GM12872 (cell line): ENCODE results near the gene TNIP2.

ENCODE experiments used
- CTCF ChIP-seq: IDR thresholded peaks from 3 replicates; pipeline ENCODE4 v1.5.1; 2011; ENCODE audit warnings: low read depth, mild to moderate bottlenecking, low read length, moderate library complexity; ENCODE audit not compliant: insufficient read depth

The TNIP2 gene

DNA sequence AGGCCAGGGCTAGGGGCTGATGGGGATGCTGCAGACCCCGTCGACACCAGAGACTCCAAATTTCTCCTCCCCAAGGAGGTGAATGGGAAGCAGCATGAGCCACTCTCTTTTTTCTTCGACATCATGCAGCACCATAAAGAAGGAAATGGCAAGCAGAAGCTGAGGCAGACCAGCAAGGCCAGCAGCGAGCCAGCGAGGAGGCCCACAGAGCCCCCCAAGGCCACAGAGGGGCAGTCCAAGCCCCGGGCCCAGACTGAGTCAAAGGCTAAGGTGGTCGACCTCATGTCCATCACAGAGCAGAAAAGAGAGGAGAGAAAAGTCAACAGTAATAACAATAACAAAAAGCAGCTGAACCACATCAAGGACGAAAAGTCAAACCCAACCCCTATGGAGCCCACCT is 56.1 kb downstream of the TNIP2 start:
- TF ChIP-seq CTCF = no peak

DNA sequence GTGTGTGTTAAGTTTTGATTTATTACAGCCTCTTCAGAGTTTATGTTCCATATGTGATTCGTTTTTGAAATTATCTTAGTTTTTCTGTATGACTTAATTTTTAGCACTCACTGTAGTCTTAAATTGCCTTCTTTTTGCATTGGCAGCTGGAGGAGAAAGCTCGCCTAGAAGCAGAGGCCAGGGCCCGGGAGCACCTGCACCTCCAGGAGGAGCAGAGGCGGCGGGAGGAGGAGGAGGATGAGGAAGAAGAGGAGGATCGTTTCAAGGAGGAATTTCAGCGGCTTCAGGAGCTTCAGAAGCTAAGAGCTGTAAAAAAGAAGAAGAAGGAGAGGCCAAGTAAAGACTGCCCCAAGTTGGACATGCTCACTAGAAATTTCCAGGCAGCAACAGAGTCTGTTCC is 56.6 kb downstream of the TNIP2 start:
- TF ChIP-seq CTCF = no peak

DNA sequence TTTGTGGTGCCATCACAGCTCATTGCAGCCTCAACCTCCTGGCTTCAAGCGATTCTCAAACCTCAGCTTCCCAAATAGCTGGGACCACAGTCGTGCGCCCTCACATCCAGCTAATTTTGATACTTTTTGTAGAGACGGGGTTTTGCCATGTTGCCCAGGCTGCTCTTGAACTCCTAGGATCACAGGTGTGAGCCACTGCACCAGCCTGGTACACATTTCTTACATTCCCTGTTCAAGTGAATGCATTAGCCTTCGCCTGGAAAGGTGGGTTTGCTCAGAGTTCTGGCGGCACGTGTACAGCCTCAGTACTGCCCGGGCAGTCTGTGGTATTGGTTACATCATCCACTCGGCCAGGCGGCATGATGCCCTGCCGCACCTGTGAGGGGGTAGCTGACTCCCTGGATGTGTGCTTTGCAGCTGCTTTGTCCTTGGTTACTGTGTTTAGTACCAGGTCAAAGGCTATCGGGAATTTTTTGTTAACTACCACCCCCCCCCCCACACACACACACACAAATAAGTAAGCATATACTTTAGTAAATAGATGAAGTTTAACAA is 57.1 kb downstream of the TNIP2 start:
- TF ChIP-seq CTCF = no peak

GRCh38 chr4:2698504-2698903 is 57.6 kb downstream of the TNIP2 start:
- TF ChIP-seq CTCF = no peak

DNA sequence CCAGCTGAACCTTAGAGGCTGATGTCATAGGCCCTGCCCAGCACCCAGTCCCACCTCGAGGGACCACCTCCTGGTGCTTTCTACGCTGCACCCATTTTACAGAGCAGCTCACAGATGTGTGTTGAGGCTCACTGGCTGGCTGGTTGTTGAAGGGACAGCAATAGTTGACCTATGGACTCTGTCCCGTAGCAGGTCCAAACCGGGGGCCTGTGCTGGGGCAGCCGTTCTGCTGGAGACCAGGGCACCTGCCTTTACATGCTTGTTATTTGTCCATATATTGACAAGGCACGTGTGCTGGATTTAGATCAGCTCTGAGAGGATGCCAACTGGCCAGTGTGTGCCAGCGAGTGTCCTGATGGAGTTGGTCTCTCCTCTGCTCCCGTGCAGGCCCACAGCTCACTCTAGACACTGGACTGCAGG is 58.1 kb downstream of the TNIP2 start:
- no peak for TF ChIP-seq CTCF

DNA sequence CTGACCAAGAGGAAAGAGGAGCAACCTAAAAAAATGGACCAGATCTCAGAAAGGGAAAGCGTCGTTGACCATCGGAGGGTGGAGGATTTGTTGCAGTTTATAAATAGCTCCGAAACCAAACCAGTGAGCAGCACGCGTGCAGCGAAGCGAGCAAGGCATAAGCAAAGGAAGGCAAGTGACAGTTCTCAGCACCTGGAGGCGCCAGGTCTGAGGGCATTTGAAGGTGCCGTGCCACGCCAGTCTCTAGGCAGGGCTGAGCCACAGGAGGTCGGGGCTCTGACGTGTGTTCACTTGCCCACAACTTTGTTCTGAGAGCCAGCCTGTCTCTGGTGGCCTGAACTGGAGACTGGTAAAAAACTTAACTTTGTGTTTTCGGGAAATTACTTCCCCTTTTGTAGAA is 59.7 kb downstream of the TNIP2 start:
- TF ChIP-seq CTCF = peak; percentile 32; the same call in 2 of the 3 replicates

GRCh38 chr4:2695346-2696060 is 60.6 kb downstream of the TNIP2 start:
- no peak for TF ChIP-seq CTCF
